Activated naive CD8-positive, alpha-beta T cell treated with anti-CD3 and anti-CD28 coated beads, Interleukin-2, amount 50 U/mL, for 16 hours (primary cell): ENCODE results near the gene NYNRIN.
"Not testable (repeated sequence)": the region's sequence is repeated elsewhere in the genome, so short reads cannot be mapped to it uniquely, and the experiment has no call there.

Experiments
- DNase-seq: peaks from one replicate; pipeline ENCODE4 v3.0.0-alpha.2; 2020; ENCODE audit warnings: low read depth, low spot score

The NYNRIN gene

GRCh38 chr14:24431569-24432258 lies 32.9 kb downstream of the NYNRIN start:
- peak; percentile 86 for DNase-seq

- DNase-seq = no peak
These were observed 33.7 kb downstream of the NYNRIN start for GRCh38 chr14:24432259-24433131.

GRCh38 chr14:24434036-24434435 lies 35.2 kb downstream of the NYNRIN start:
- DNase-seq = no peak

GRCh38 chr14:24434676-24435075 lies 35.9 kb downstream of the NYNRIN start:
- no peak for DNase-seq

GRCh38 chr14:24435192-24435810 lies 36.5 kb downstream of the NYNRIN start:
- no peak for DNase-seq

- DNase-seq = no peak
These were observed 37.2 kb downstream of the NYNRIN start for GRCh38 chr14:24435998-24436354.

GRCh38 chr14:24436355-24437019 lies 37.7 kb downstream of the NYNRIN start:
- DNase-seq = no peak

- no peak for DNase-seq
These were observed 38.4 kb downstream of the NYNRIN start for GRCh38 chr14:24437020-24437735.

- no peak for DNase-seq
These were observed 38.9 kb downstream of the NYNRIN start for GRCh38 chr14:24437736-24438067.

- no peak for DNase-seq
These were observed 39.7 kb downstream of the NYNRIN start for GRCh38 chr14:24438223-24439097.

GRCh38 chr14:24439257-24439656 lies 40.5 kb downstream of the NYNRIN start:
- no peak for DNase-seq

- DNase-seq = no peak
These were observed 41.2 kb downstream of the NYNRIN start for GRCh38 chr14:24439830-24440605.

- no peak for DNase-seq
These were observed 42.0 kb downstream of the NYNRIN start for GRCh38 chr14:24440606-24441399.

GRCh38 chr14:24441485-24441884 lies 42.7 kb downstream of the NYNRIN start:
- DNase-seq = no peak

GRCh38 chr14:24441904-24442239 lies 43.1 kb downstream of the NYNRIN start:
- DNase-seq = no peak

GRCh38 chr14:24442240-24443052 lies 43.6 kb downstream of the NYNRIN start, which contains the start of gene SDR39U1:
TSS of gene SDR39U1 (minus strand) at chr14:24442776. CDS start at chr14:24442769, 7 bp downstream.
- DNase-seq = peak; percentile 95

GRCh38 chr14:24443053-24443665 lies 44.4 kb downstream of the NYNRIN start:
- no peak for DNase-seq

- DNase-seq = not testable (repeated sequence)
These were observed 52.0 kb downstream of the NYNRIN start for GRCh38 chr14:24450828-24451227.
